ENCODE measurements around the gene BICC1. TPM values are rescaled to one million over a fixed set of nuclear protein-coding genes. Genes with fewer than 3 reads are reported as not detected.

Gene BICC1
- total and polyA plus RNA-seq, 2 donors (not counting 3 experiments of a cell fraction or from before 2014, with no cell fraction given) = 0.06 to 0.29 TPM

- FAIRE-seq = no peak
- intact Hi-C loops (cut with micrococcal nuclease) (no loop called here), dilution Hi-C loops (cut with MboI; ENCODE audit: extremely low pct_ligation_motif_present, low sequenced_read_pairs) (no loop called here)
- CTCF ChIA-PET = no interaction called here
- no peak for TF ChIP-seq GATA2 (IDR thresholded peaks at IDR 0.05; ENCODE audit: insufficient read depth, insufficient read length, low read depth, low read length)
- no peak for TF ChIP-seq POLR2A (IDR thresholded peaks at IDR 0.05; ENCODE audit: low read depth, low read length)
- TF ChIP-seq, protein P1, sequence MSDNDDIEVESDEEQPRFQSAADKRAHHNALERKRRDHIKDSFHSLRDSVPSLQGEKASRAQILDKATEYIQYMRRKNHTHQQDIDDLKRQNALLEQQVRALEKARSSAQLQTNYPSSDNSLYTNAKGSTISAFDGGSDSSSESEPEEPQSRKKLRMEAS (IDR thresholded peaks at IDR 0.05; ENCODE audit: insufficient read depth, insufficient read length) = no peak
- TF ChIP-seq JUN (IDR thresholded peaks at IDR 0.05; ENCODE audit: borderline replicate concordance, insufficient read depth, insufficient read length, low read depth) = no peak
- TF ChIP-seq MYC (IDR thresholded peaks at IDR 0.05; ENCODE audit: low read depth, low read length) = no peak
- TF ChIP-seq FOS (IDR thresholded peaks at IDR 0.05; ENCODE audit: borderline replicate concordance, insufficient read depth, low read length) = no peak
- TF ChIP-seq, protein P2, sequence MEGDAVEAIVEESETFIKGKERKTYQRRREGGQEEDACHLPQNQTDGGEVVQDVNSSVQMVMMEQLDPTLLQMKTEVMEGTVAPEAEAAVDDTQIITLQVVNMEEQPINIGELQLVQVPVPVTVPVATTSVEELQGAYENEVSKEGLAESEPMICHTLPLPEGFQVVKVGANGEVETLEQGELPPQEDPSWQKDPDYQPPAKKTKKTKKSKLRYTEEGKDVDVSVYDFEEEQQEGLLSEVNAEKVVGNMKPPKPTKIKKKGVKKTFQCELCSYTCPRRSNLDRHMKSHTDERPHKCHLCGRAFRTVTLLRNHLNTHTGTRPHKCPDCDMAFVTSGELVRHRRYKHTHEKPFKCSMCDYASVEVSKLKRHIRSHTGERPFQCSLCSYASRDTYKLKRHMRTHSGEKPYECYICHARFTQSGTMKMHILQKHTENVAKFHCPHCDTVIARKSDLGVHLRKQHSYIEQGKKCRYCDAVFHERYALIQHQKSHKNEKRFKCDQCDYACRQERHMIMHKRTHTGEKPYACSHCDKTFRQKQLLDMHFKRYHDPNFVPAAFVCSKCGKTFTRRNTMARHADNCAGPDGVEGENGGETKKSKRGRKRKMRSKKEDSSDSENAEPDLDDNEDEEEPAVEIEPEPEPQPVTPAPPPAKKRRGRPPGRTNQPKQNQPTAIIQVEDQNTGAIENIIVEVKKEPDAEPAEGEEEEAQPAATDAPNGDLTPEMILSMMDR (IDR thresholded peaks at IDR 0.05; ENCODE audit: extremely low read depth in 1 of 2, insufficient read depth in 1 of 2, low read depth in 1 of 2, low read length in 2 of 2) = no peak
- TF ChIP-seq EZH2 (IDR thresholded peaks at IDR 0.05; ENCODE audit: borderline replicate concordance, low read depth, low read length, severe bottlenecking) = no peak
- Histone ChIP-seq H3K27ac (ENCODE audit: insufficient read depth, low read depth, low read length) (no peak overlapping the region), H4K20me1 (replicated peaks; ENCODE audit: control insufficient read depth, extremely low read depth, insufficient read depth, low read length) (no peaks in the 10 kb centered on the region), H3K4me3 (replicated peaks in 1 of 3; ENCODE audit: insufficient read depth in 1 of 3, low read depth in 1 of 3, low read length in 3 of 3) (no peak overlapping the region), H3K79me2 (ENCODE audit: control insufficient read depth, insufficient read depth, low read length) (no peaks in the 10 kb centered on the region), H3K9ac (replicated peaks; ENCODE audit: extremely low read depth, insufficient read depth, low read length) (no peak overlapping the region), H3K9me3 (replicated peaks; ENCODE audit: control insufficient read depth, insufficient read depth, low read length) (no peaks in the 10 kb centered on the region), H3K27me3 (ENCODE audit: control insufficient read depth in 2 of 2, insufficient read depth in 2 of 2, low read length in 2 of 2) (no peaks in the 10 kb centered on the region), H3K4me1 (ENCODE audit: control insufficient read depth, extremely low read depth, insufficient read depth, low read length) (peaks cover 2% of the 10 kb centered on the region), H2AFZ (ENCODE audit: low read depth, low read length) (no peak overlapping the region), H3K36me3 (ENCODE audit: control insufficient read depth in 2 of 2, extremely low read depth in 1 of 2, insufficient read depth in 2 of 2, low read length in 2 of 2) (no peaks in the 10 kb centered on the region), H3K4me2 (ENCODE audit: insufficient read depth, low read length) (no peak overlapping the region), H3K9me1 (replicated peaks; ENCODE audit: control insufficient read depth, extremely low read depth, insufficient read depth, low read length) (no peaks in the 10 kb centered on the region)
- no peak for DNase-seq (ENCODE audit: low read depth, low spot score)
- POLR2A ChIA-PET = no interaction called here
- no TSS peak for BruUV-seq (replicated peaks)
Measured at GRCh38 chr10:58637352-58637751, 124.7 kb downstream of the BICC1 start.
